ENCODE data around the gene VPS37B.
"Not testable (repeated sequence)": the region's sequence is repeated elsewhere in the genome, so short reads cannot be mapped to it uniquely, and the experiment has no call there.

VPS37B gene

GRCh38 chr12:122908915-122909314 lies 13.0 kb upstream of the VPS37B start:
- DNase-seq (ENCODE audit: low spot score), result no peak

- DNase-seq (ENCODE audit: low spot score), result not testable (repeated sequence)
Observed at GRCh38 chr12:122905258-122905657, 9.3 kb upstream of the VPS37B start.

- no peak for DNase-seq (ENCODE audit: low spot score)
Observed at GRCh38 chr12:122903693-122904034, 7.7 kb upstream of the VPS37B start.

GRCh38 chr12:122902854-122903692 lies 7.1 kb upstream of the VPS37B start:
- no peak for DNase-seq (ENCODE audit: low spot score)

- no peak for DNase-seq (ENCODE audit: low spot score)
Observed at GRCh38 chr12:122899887-122900286, 4.0 kb upstream of the VPS37B start.

- DNase-seq (ENCODE audit: low spot score), result no peak
Observed at GRCh38 chr12:122896662-122897061, 738 bp upstream of the VPS37B start.

GRCh38 chr12:122895320-122895703 lies 612 bp downstream of the VPS37B start:
- no peak for DNase-seq (ENCODE audit: low spot score)

- peak; percentile 30 for DNase-seq (ENCODE audit: low spot score)
Observed at GRCh38 chr12:122894193-122895121, 1.5 kb downstream of the VPS37B start.

DNA sequence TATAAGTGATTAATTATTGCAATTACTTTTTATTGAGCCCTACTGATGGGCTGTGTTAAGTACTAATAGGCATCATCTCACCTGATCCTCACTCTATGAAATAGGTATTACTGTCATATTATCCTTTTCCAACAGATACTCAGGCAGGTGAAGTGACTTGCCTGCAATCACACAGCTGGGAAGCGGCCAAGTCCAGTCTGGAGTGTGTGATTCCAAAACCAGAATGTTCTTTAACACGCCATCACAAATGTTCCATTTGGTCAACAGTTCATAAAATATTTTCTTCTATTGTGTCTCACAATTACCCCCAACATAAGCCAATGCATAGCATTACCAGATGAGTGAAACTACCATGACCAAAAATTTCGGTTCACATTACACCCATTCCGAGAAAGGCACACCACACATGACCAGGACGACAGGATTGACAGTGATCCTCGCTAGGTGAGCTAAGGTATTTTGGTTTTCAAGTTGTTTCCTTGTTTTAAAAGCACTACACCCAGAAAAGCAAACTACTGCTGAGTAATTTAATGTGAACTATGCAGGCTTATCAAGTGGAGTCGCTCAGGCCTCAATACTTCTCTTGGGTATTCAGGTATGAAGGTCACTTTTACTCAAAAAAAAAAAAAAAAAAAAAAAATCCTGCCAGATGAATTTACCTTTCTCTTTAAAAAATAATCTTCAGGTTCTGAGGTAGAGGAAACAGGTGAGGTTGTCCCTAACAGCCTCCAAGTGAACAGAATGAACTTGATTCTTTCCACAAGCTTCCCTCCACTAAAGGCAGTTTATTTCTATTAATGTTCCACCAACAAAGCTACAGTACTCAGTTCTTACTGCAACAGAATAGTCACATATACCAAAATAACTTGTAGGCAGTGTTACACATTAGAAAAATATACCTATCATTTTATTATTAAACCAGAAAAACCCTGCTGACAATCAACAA lies 2.4 kb downstream of the VPS37B start:
- no peak for DNase-seq (ENCODE audit: low spot score)

DNA sequence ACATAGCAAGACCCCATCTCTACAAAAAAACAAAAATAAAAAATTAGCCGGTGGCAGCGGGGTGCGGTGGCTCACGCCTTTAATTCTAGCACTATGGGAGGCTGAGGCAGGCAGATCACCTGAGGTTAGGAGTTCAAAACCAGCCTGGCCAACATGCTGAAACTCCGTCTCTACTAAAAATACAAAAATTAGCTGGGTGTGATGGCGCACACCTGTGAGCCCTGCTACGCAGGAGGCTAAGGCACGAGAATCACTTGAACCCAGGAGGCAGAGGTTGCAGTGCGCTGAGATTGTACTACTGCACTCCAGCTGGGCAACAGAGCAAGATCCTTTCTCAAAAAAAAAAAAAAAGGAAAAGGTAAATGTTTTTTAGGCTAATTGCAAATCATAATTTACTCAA lies 3.2 kb downstream of the VPS37B start:
- not testable (repeated sequence) for DNase-seq (ENCODE audit: low spot score)

GRCh38 chr12:122891661-122892525 lies 4.0 kb downstream of the VPS37B start:
- no peak for DNase-seq (ENCODE audit: low spot score)

DNA sequence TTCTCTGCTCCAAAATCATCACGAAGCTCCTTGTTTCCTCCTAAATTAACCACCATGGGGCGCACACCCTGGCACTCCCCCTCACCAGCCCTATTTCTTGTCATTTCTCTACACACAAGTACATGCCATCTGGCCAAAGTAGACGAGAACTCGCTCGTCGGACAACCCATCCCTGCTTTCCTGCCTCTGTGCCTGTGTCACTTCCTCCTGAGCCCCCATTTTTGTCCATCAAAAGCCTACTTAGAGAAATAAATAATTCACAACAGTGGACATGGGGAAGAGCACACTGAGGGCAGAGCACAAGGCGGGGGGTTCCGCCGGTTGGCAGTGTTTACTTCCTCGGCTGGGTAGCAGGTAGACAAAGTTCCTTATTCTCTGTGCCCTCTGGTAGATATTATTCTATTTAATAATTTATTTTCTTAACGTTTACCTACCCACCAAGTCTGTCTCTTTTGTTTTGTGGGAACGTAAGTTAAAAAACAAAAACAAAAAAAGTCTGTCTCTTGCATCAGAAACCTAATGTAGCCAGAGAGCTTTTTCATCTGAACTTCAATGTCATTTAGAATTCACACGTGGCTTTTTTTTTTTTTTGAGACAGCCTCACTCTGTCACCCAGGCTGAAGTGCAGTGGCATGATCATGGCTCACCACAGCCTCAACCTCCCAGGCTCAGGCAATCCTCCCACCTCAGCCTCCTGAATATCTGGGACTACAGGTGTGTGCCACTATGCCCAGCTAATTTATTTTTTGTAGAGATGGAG lies 6.0 kb downstream of the VPS37B start:
- no peak for DNase-seq (ENCODE audit: low spot score)

- DNase-seq (ENCODE audit: low spot score), result peak; percentile 54
Observed at GRCh38 chr12:122888232-122888752, 7.6 kb downstream of the VPS37B start.

DNA sequence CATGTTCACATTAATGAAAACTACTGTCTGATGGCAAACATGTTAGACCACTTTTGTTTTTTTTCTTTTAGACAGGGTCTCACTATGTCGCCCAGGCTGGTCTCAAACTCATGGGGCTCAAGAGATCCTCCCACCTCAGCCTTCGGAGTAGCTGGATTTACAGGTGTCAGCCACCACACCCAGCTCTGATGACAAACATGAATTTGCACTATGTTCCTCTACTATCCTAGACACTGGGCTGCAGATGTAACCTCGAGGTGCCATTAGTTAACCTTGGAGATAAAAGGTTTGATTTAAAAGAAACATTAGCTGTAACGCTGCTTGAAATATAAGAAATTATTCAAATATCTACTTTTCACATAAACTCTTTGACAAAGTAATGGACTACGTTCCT lies 8.1 kb downstream of the VPS37B start:
- DNase-seq (ENCODE audit: low spot score), result no peak

DNA sequence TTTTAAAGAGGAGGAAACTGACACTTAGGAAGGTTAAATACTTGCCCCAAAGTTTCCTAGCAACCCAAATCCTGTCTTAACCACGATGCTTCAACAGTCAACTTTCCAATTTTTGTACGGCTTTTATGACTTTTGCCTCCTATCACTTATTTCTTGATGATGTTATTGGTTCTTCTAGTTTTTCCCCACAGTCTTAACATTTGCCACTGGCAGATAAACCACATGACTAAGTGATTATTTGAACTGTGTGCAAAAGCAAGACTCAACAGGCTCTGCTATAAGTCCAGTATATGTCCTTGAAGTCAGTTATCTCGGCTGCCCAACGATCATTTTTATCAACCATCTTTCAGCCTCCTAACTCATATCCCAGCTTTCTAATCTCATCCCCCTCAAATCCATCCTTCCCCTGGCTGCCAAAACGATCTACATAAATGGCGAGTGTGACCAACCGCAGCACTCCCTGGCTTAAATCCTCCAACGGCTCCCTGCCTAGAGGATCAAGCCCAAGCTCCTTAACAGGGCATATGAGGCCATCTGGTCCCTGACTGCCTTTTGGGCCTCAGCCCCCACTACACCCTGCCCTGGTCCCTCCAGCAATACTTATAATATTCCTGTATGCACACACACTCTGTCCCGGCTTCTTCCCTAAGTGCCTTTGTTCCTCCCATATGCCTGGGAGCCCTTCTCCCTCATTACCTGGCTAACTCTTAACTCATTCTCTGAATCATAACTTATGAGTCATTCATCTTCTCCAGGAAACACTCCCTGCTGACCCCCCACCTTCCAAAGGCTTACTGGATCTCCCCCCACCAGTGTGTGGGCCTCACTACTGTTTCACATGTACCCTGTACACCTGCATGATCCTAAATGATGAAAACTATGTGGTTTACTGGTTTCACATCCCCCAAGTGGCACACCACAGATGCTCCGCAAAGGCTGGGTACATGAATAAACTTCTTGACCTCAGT lies 8.8 kb downstream of the VPS37B start:
- peak; percentile 15 for DNase-seq (ENCODE audit: low spot score)

DNA sequence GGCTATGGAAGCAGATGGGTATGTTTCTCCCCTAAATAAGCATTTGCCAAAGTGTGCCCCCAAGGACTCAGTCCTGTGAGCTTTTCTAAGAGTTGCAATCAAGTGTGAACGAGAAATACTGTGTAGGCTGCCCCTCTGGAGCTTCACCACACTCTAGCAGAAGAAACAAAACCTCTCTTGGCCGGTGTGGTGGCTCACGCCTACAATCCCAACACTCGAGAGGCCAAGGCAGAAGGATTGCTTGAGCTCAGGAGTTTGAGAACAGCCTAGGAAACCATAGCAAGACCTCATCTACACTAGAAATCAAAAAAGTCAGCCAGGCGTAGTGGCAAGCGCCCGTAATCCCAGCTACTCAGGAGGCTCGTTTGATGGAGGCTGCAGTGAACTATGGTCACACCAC lies 9.8 kb downstream of the VPS37B start:
- DNase-seq (ENCODE audit: low spot score), result no peak

DNA sequence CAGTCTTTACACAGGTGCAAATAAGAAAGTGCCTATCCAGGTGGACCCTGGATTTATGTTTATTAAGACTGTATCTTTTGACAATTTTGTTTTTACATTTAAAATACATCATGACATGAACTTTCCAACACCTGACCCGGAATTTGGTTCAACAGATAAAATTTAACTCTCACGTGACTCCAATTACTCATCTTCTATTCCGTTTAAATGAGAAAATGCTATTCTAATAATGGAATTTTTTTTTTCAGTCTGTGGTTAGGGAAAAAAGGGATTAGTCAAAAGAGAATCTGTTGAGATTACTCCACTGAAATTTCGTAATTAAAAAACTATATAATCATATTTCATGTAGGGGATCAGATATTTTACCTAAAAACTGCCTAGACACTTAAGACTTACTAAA lies 11.1 kb downstream of the VPS37B start:
- no peak for DNase-seq (ENCODE audit: low spot score)

DNA sequence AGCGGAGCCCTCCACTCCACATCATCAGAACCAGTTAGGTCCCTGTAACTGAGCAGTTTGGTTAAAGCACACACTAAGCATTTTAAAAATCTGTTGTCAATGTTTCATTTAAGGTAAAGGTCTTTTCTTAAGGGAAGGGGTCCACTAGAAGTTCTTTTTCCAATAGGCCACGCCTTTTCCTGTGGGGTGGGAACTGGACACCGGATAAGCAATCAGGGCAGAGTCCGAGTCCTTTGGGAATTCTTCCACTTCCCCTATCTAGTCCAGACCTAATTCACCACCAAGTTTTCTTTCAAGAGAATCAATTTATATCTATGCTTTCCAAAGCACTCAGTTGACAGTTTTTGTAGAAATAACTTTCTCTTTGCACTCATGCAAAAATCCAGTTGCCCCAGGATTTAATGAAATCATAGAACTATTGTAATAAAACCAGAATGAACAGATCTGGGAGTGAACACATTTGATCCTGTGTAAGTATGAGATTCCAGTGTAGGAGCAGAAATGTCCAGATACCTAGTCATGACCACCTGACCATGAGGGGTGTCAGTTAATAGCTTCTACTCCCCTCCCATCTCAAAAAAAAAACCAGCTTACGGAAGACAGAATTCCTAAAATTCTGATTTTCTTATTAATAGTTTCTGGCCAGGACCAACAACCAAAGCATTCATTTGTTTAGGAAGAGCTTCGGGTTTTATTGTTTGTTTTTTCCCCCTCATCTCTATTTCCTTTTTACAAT lies 11.7 kb downstream of the VPS37B start:
- no peak for DNase-seq (ENCODE audit: low spot score)

Measured in CD4-positive, alpha-beta T cell treated with Interleukin-6 at 100 ng/mL for 8 hours (primary cell).